GM23248 (cell line): ENCODE data around the gene COQ7.

Source experiments
- EZH2 ChIP-seq: fragments of 200-600 bp; sonication (generic); IDR thresholded peaks from 2 replicates; pipeline ENCODE4 v1.6.1; 2018; ENCODE audit warnings: antibody characterized with exemption, mild to moderate bottlenecking; ENCODE audit not compliant: insufficient read depth, poor library complexity, severe bottlenecking
- EZH2phosphoT487 ChIP-seq: fragments of 200-600 bp; sonication (generic); IDR thresholded peaks from 2 replicates; pipeline ENCODE4 v1.6.1; 2018; ENCODE audit warnings: antibody characterized with exemption, moderate library complexity, mild to moderate bottlenecking, low read depth; ENCODE audit not compliant: insufficient read depth

GRCh38 chr16:19106625-19107020 lies 39.2 kb downstream of the COQ7 start:
- TF ChIP-seq EZH2 (no peak), EZH2phosphoT487 (no peak)
